GM19452 (cell line): ENCODE data around the gene DMRTB1.

ENCODE experiments used
- ATAC-seq: cut with Tn5 transposase; IDR thresholded peaks from one replicate; pipeline ENCODE4 v1.9.1; 2021; ENCODE audit not compliant: unreplicated experiment

Gene DMRTB1

DNA sequence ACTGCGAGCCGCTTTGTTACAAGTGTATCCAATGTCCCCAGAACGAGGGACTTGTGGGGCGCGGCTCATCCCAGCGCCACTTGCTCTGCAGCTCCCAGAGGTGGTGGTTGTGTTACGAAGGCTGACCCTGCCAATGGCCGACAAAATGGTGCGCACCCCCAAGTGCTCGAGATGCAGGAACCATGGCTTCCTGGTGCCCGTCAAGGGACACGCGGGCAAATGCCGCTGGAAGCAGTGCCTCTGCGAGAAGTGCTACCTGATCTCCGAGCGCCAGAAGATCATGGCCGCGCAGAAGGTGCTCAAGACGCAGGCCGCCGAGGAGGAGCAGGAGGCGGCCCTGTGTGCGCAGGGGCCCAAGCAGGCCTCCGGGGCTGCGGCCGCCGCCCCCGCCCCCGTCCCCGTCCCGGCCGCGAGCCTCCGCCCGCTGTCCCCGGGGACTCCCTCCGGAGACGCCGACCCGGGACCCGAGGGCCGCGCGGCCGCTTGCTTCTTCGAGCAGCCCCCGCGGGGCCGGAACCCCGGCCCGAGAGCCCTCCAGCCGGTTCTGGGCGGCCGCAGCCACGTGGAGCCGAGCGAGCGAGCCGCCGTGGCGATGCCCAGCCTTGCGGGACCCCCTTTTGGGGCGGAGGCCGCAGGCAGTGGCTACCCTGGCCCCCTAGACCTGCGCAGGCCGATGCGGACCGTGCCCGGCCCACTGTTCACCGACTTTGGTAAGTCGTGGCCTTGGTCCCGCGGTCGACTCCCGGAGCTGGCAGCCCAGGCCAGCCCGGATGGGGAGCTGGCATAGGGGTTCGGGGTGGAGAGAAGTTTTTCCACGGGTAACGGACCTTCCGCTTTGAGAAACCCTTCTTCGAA is at the start of gene DMRTB1:
Gene DMRTB1, plus strand, starts transcription at position 79 of the 855 bp plus-strand sequence. Its CDS starts 55 bp downstream, at position 134.
- no peak for ATAC-seq

DNA sequence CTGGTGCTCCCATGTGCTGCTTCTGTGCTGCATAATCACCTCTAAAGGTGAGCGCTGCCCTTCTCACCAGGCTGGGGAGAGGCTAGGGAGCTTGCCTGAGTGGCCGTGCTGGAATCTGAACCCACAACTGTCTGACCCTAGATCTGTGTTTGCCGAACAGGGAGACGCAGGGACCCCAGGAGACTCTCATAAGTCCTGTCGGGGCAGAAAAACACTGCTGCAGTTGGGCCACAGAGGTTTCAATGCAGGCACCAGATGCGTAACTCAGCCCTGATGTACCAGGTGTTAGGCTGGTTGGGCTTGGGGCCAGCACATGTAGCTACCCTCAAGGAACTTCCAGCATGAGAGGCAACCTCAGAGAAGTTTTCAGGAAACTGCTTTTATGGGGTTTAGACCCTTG is 49.5 kb upstream of the DMRTB1 start:
- ATAC-seq = no peak

- no peak for ATAC-seq
Measured at GRCh38 chr1:53410100-53410541, 49.1 kb upstream of the DMRTB1 start.

- ATAC-seq = no peak
Measured at GRCh38 chr1:53410701-53411100, 48.5 kb upstream of the DMRTB1 start.

DNA sequence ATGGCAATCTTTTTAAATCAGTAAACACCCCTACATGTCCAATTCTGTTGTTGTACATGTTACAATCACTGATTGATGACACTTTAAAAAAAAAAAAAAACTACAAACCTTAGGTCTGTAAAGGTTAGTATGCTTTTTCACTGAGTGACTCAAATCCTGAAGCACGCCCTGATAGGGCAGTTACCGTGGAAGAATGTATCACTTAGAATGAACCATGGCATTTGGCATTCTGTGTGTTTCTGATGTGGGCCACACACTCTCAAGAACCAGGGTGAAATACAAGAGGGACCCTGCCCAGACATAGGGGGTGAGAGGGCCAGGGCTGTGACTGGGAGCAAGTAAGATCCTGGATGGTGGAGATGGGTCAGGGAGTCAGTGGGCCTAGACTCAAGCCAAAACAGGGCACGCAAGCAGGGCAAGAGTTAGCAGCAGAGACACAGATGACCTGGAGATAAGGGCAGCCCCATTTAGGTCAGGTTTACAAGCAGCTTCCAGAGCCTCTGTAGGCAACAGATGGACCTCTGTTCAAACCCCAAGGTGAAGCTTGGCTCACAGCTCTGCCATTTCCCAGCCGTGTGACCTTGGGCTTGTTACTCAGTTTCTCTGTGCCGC is 47.6 kb upstream of the DMRTB1 start:
- ATAC-seq = no peak

- no peak for ATAC-seq
Measured at GRCh38 chr1:53412285-53413174, 46.7 kb upstream of the DMRTB1 start.

GRCh38 chr1:53413175-53414001 is 45.8 kb upstream of the DMRTB1 start:
- peak; percentile 62 for ATAC-seq

DNA sequence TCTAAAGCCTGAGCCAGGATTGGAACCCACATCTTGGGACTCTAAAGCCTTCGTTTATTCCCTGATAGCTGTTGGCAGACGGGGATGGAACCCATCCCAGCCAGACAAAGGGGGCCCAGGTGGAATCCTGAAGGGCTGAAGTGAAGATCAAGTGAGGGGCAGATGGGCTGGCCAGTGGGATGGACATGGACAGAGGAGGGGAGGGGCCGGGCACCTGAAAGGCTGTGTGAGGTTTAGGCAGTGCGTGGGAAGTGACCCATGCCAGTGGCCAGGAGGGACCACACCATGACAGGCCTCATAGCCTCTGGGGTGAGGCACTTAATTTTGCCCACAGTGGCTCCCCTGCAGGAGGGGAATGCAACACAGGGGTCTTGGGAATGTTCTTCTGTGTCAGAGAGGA is 44.6 kb upstream of the DMRTB1 start:
- no peak for ATAC-seq

GRCh38 chr1:53415432-53415831 is 43.8 kb upstream of the DMRTB1 start:
- ATAC-seq = no peak

DNA sequence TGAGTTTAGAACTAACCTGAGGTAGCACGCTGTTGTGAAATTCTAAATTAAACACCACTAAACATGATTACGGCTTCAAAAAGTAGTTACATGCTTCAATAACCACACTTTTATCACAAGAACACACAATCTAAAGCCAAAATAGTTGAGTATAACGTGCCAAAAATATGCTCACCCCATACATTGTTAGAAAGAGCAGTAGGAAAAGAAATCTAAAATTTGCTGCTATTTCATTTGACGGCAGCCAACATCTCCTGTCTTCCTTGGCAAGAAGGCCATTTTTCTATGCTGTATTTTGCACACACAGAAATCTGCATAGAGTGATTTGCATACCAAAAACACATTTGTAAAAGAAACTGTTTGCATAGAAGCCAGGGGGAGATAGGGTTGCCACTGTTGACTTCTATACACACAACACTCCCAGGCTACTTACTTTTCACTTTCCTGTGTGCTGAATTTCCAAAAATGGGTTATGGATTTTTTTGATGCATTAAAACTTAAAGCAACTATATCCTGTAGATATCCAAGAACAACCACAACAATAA is 42.9 kb upstream of the DMRTB1 start:
- no peak for ATAC-seq

GRCh38 chr1:53417074-53417511 is 42.1 kb upstream of the DMRTB1 start:
- ATAC-seq = no peak

GRCh38 chr1:53419034-53419433 is 40.2 kb upstream of the DMRTB1 start:
- no peak for ATAC-seq

- ATAC-seq = no peak
Measured at GRCh38 chr1:53420341-53420740, 38.9 kb upstream of the DMRTB1 start.

- ATAC-seq = no peak
Measured at GRCh38 chr1:53421208-53421607, 38.0 kb upstream of the DMRTB1 start.

DNA sequence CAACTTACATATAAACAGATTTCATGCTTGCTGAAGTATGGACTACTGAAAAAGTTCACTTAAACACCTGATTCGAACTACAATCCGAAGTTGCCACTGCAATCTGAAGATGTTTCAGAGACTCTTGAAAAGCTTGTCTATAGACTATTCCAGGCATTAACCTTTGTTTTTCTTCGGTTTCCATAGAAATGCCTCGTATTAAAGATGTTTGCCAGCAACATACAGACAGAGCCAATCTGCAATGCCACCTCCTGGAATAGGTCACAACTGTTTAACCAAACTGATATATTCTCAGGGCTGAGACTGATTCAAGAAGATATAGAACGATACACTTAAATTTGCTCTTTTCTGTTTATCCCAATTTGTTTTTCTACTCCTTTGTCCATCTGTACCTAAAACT is 28.9 kb upstream of the DMRTB1 start:
- no peak for ATAC-seq

- ATAC-seq = no peak
Measured at GRCh38 chr1:53430779-53431178, 28.4 kb upstream of the DMRTB1 start.

DNA sequence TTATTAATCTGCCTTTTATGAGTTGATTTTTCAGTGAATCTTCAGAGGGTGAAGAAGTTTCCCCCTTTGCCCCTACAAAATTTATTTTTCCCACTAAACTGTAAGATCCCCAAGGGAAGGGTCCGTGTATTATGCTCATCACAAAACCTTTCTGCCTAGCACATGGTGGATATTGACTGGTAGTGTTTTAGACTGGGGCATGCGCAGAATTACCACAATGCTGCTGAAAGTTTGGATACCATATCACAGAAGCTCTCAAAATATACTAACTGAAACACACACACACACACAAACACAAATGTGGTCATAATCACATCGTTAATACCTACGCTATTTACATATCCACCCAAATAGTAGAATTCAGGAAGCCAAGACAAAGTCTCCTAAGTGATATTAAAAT is 28.0 kb upstream of the DMRTB1 start:
- ATAC-seq = no peak

DNA sequence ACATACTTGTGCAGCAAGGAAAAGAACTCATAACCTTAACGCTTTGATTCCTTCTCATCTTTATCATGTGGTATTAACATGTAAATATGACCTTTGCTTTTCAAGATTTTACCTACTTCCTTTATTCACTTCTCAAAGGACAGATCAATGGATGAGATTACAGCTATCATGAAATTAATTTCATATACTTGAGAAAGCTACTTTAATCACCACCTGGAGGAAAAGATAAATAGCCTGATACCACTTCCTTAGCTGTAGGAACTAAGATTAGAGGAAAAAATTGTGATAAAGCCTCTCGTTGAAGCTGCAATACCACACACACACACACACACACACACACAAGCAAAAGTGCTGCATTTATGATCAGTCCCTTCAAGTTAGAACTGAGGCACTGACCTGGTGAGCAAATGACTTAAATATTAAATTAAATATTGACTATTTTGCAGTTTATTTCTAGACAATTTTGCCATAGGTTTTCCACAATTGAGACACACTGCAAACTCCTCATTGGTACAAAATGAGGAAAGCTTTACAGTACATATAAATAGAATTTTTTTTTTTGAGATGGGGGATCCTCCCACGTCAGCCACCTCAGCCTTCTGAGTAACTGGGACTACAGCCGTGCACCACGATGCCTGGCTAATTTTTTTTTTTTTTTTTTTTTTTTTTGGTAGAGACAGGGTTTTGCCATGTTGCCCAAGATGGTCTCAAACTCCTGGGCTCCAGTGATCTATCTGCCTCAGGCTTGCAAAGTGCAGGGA is 27.2 kb upstream of the DMRTB1 start:
- ATAC-seq = no peak

GRCh38 chr1:53432611-53433010 is 26.6 kb upstream of the DMRTB1 start:
- no peak for ATAC-seq
